IMR-90 (cell line): ENCODE measurements around the gene NCK1. TPM values are rescaled to one million over a fixed set of nuclear protein-coding genes. Genes with fewer than 3 reads are reported as not detected.

Experiments used
- ATAC-seq: fragments of 200-7000 bp; cut with Tn5 transposase; 2 replicates; pipeline ENCODE4 v1.9.1; 2020; ENCODE audit warnings: low read depth, mild to moderate bottlenecking, moderate library complexity
- BruUV-seq: library from RNA; stranded (reverse); fragments of 400-500 nt; replicated peaks from 2 replicates; lab custom pipeline; 2021; lab: Mats Ljungman, UMichigan
- CTCF ChIA-PET: fragments of 300-600 bp; formaldehyde crosslinking; extraction: SDS; loops from one replicate; lab custom pipeline; 2021; ENCODE audit warnings: antibody characterized with exemption; lab: Yijun Ruan, JAX
- POLR2A ChIA-PET: fragments of 300-600 bp; sonication (Branson Sonifier 250); formaldehyde crosslinking; loops from one replicate; lab custom pipeline; 2022; ENCODE audit warnings: antibody characterized with exemption; ENCODE audit not compliant: unreplicated experiment; lab: Charles Lee
- DNase-seq: peaks from one replicate; pipeline ENCODE4 v3.0.0; 2013
- H2AFZ ChIP-seq: replicated peaks from 2 replicates; pipeline ENCODE3; 2013; ENCODE audit warnings: low read length, mild to moderate bottlenecking; ENCODE audit not compliant: poor library complexity
- H2AK5ac ChIP-seq: 2 replicates; pipeline ENCODE4 v1.6.1; 2013; ENCODE audit warnings: low read depth, low read length, inconsistent platforms
- H2AK9ac ChIP-seq: replicated peaks from 2 replicates; pipeline ENCODE3; 2013; ENCODE audit warnings: mild to moderate bottlenecking, low read depth, low read length, moderate library complexity; ENCODE audit not compliant: poor library complexity
- H2BK120ac ChIP-seq: 2 replicates; pipeline ENCODE4 v1.6.1; 2013; ENCODE audit warnings: low read depth, low read length, inconsistent platforms
- H2BK15ac ChIP-seq: 3 replicates; pipeline ENCODE4 v1.6.1; 2013; ENCODE audit warnings: low read depth, low read length, inconsistent platforms
- H2BK20ac ChIP-seq: 2 replicates; pipeline ENCODE4 v1.6.1; 2013; ENCODE audit warnings: low read depth, mild to moderate bottlenecking, inconsistent platforms, low read length, moderate library complexity
- H2BK5ac ChIP-seq: 2 replicates; pipeline ENCODE4 v1.6.1; 2013; ENCODE audit warnings: mild to moderate bottlenecking, low read depth, low read length, inconsistent platforms; ENCODE audit not compliant: poor library complexity, severe bottlenecking
- H3K14ac ChIP-seq: replicated peaks from 2 replicates; pipeline ENCODE4 v1.6.1; 2013; ENCODE audit warnings: low read depth, low read length, inconsistent platforms
- H3K18ac ChIP-seq: 2 replicates; pipeline ENCODE4 v1.6.1; 2013; ENCODE audit warnings: low read depth, low read length, control low read depth
- H3K23ac ChIP-seq: 2 replicates; pipeline ENCODE4 v1.6.1; 2013; ENCODE audit warnings: low read depth, low read length, inconsistent platforms
- H3K27ac ChIP-seq: 2 replicates; pipeline ENCODE4 v1.5.1; 2013; ENCODE audit warnings: mild to moderate bottlenecking, control low read depth, low read length; ENCODE audit not compliant: insufficient read depth
- H3K27me3 ChIP-seq: 2 replicates; pipeline ENCODE4 v1.6.1; 2013; ENCODE audit warnings: low read length; ENCODE audit not compliant: control insufficient read depth, insufficient read depth
- H3K36me3 ChIP-seq: 2 replicates; pipeline ENCODE4 v1.6.1; 2013; ENCODE audit warnings: low read length, mixed read lengths; ENCODE audit not compliant: control insufficient read depth, insufficient read depth
- H3K4ac ChIP-seq: 2 replicates; pipeline ENCODE4 v1.6.1; 2013; ENCODE audit warnings: low read depth, low read length, inconsistent platforms
- H3K4me1 ChIP-seq: 2 replicates; pipeline ENCODE4 v1.6.1; 2013; ENCODE audit warnings: low read length, mixed read lengths; ENCODE audit not compliant: control insufficient read depth, insufficient read depth
- H3K4me2 ChIP-seq: 2 replicates; pipeline ENCODE4 v1.6.1; 2013; ENCODE audit warnings: low read depth, mild to moderate bottlenecking, control low read depth, low read length, moderate library complexity
- H3K4me3 ChIP-seq: 2 replicates; pipeline ENCODE4 v1.5.1; 2013; ENCODE audit warnings: low read depth, mild to moderate bottlenecking, control low read depth, low read length, moderate library complexity; ENCODE audit not compliant: insufficient read depth
- H3K56ac ChIP-seq: 2 replicates; pipeline ENCODE4 v1.6.1; 2013; ENCODE audit warnings: low read length, inconsistent platforms; ENCODE audit not compliant: insufficient read depth; ENCODE audit errors: extremely low read depth
- H3K79me1 ChIP-seq, 2 experiments: 2 replicates each; pipeline ENCODE4 v1.6.1; 2013; ENCODE audit warnings: low read length in 2 of 2, inconsistent platforms in 1 of 2, low read depth in 1 of 2
- H3K9ac ChIP-seq: 2 replicates; pipeline ENCODE4 v1.6.1; 2013; ENCODE audit warnings: low read depth, low read length, control low read depth
- H3K9me1 ChIP-seq: 2 replicates; pipeline ENCODE4 v1.6.1; 2013; ENCODE audit warnings: low read length, inconsistent platforms; ENCODE audit not compliant: insufficient read depth
- H3K9me3 ChIP-seq: 2 replicates; pipeline ENCODE4 v1.6.1; 2013; ENCODE audit warnings: low read length; ENCODE audit not compliant: control insufficient read depth, insufficient read depth
- H4K20me1 ChIP-seq: 2 replicates; pipeline ENCODE4 v1.6.1; 2013; ENCODE audit warnings: low read length, inconsistent platforms; ENCODE audit not compliant: insufficient read depth
- H4K5ac ChIP-seq: 2 replicates; pipeline ENCODE4 v1.6.1; 2013; ENCODE audit warnings: mild to moderate bottlenecking, low read depth, low read length, control low read depth
- H4K8ac ChIP-seq, 2 experiments: 2 replicates each; pipeline ENCODE4 v1.6.1; 2013; ENCODE audit warnings: low read depth in 2 of 2, low read length in 2 of 2, control low read depth in 1 of 2, inconsistent platforms in 1 of 2
- H4K91ac ChIP-seq: 2 replicates; pipeline ENCODE4 v1.6.1; 2013; ENCODE audit warnings: low read depth, low read length, inconsistent platforms; ENCODE audit not compliant: insufficient read depth
- CHD1 ChIP-seq: IDR thresholded peaks from 2 replicates; pipeline ENCODE4 v1.6.1; 2012; ENCODE audit warnings: low read depth, low read length, improper control_type of control experiment
- ELK1 ChIP-seq: fragments of 150-350 bp; IDR thresholded peaks from 2 replicates; pipeline ENCODE4 v1.6.1; 2016; ENCODE audit warnings: low read depth, mild to moderate bottlenecking, low read length, moderate library complexity, borderline replicate concordance
- FOS ChIP-seq: fragments of 150-350 bp; IDR thresholded peaks from 2 replicates; pipeline ENCODE4 v1.6.1; 2016; ENCODE audit warnings: low read depth, low read length
- MAZ ChIP-seq: IDR thresholded peaks from 2 replicates; pipeline ENCODE4 v1.6.1; 2012; ENCODE audit warnings: low read depth, mild to moderate bottlenecking, low read length, improper control_type of control experiment, moderate library complexity, borderline replicate concordance
- RAD21 ChIP-seq: IDR thresholded peaks from 2 replicates; pipeline ENCODE4 v1.6.1; 2012; ENCODE audit warnings: low read length, improper control_type of control experiment
- RCOR1 ChIP-seq: IDR thresholded peaks from 2 replicates; pipeline ENCODE4 v1.6.1; 2012; ENCODE audit warnings: mild to moderate bottlenecking, low read length, improper control_type of control experiment; ENCODE audit not compliant: insufficient replicate concordance
- WGBS, 2 experiments: methylation state at CpG; one replicate each; pipeline versions ENCODE4 v1.1.5 to v1.1.7; 2013; ENCODE audit warnings: missing lambda C conversion rate in 2 of 2; ENCODE audit not compliant: insufficient read length in 1 of 2; ENCODE audit errors: extremely low coverage in 2 of 2; 5-methylcytosine and 5-hydroxymethylcytosine counted together
- dilution Hi-C: fragments of 300-500 bp; cut with HindIII; formaldehyde crosslinking; loops from one replicate; pipeline ENCODE4 v1.14.3; 2018; ENCODE audit warnings: low sequenced_read_pairs; ENCODE audit not compliant: unreplicated experiment
- in situ Hi-C: fragments of 300-500 bp; cut with MboI; formaldehyde crosslinking; loops from 3 replicates; pipeline ENCODE4 v1.14.3; 2019; ENCODE audit warnings: low sequenced_read_pairs, inconsistent platforms, mixed read lengths
- intact Hi-C: fragments of 100-400 bp; cut with micrococcal nuclease; formaldehyde crosslinking; loops from 2 replicates; pipeline ENCODE4 v1.10.0; 2022
- polyA plus RNA-seq, 3 experiments: library from polyadenylated mRNA; depleted of rRNA; stranded (reverse); fragments of >200 nt; gene quantifications; 2 replicates each; pipeline ENCODE4 v1.2.3, GENCODE V29; 2012; ENCODE audit warnings: low replicate concordance in 1 of 3
- total RNA-seq: library from RNA; depleted of rRNA; stranded (reverse); fragments of >200 nt; gene quantifications from 2 replicates; pipeline ENCODE4 v1.2.3, GENCODE V29; 2012

NCK1 gene
- total and polyA plus RNA-seq, 2 of the 4 experiments (the other 2 are of a cell fraction): 23.7 to 24.3 TPM

- CTCF ChIA-PET: no interaction called here
Measured at GRCh38 chr3:136974670-136975069, 112.7 kb downstream of the NCK1 start.

More at GRCh38 chr3:136974670-136975069, 112.7 kb downstream of the NCK1 start:
- DNase-seq (no peak), ATAC-seq (no peak)
- Histone ChIP-seq H3K27me3 (no peaks in the 10 kb centered on the region), H2BK120ac (no peak overlapping the region), H3K27ac (no peak overlapping the region), H3K9me1 (peaks cover 4% of the 10 kb centered on the region; the same call in 1 of the 2 replicates), H3K4me1 (peaks cover 3% of the 10 kb centered on the region), H2BK15ac (no peak overlapping the region), H4K8ac (no peak overlapping the region), H3K56ac (no peak overlapping the region), H3K79me1 (no peaks in the 10 kb centered on the region), H3K9me3 (no peaks in the 10 kb centered on the region), H3K4me3 (no peak overlapping the region), H2AK9ac (no peak overlapping the region), H2AFZ (no peak overlapping the region), H3K36me3 (no peaks in the 10 kb centered on the region), H2AK5ac (no peak overlapping the region), H3K23ac (no peak overlapping the region), H3K4me2 (no peak overlapping the region), H3K9ac (no peak overlapping the region), H3K14ac (no peak overlapping the region), H2BK5ac (no peak overlapping the region), H4K5ac (no peak overlapping the region), H2BK20ac (no peak overlapping the region), H3K4ac (no peak overlapping the region), H4K20me1 (no peaks in the 10 kb centered on the region), H4K91ac (no peak overlapping the region), H3K18ac (no peak overlapping the region)
- dilution Hi-C loops (no loop called here), in situ Hi-C loops (no loop called here), intact Hi-C loops (no loop called here)
- TF ChIP-seq RAD21: no peak
- TF ChIP-seq RCOR1: no peak
- TF ChIP-seq MAZ: no peak
- no peak for TF ChIP-seq FOS
- no peak for TF ChIP-seq CHD1
- no peak for TF ChIP-seq ELK1
- WGBS, 2 experiments: no CpG with 5 or more reads among the region's 2 CpGs
- no TSS peak for BruUV-seq
- POLR2A ChIA-PET: no interaction called here
